ENCODE results near the gene SOX18. TPM values are rescaled to one million over a fixed set of nuclear protein-coding genes. Genes with fewer than 3 reads are reported as not detected.

Gene SOX18
- total RNA-seq, 1 donor from 2014 or later = 48.3 TPM

- DNase-seq (no peak), ATAC-seq (no peak)
- no peaks in the 10 kb centered on the region for H3K9me3 ChIP-seq
- H3K27ac ChIP-seq = no peak overlapping the region
- H3K27me3 ChIP-seq (ENCODE audit: low read depth) = no peaks in the 10 kb centered on the region
- TF ChIP-seq CTCF (IDR thresholded peaks at IDR 0.05) = no peak
- H3K4me1 ChIP-seq = no peaks in the 10 kb centered on the region
- intact Hi-C loops (cut with DNase I) = no loop called here
- peaks cover 81% of the 10 kb centered on the region for H3K36me3 ChIP-seq
- H3K4me3 ChIP-seq = no peak overlapping the region
Measured at GRCh38 chr20:64011366-64011779, 38.1 kb downstream of the SOX18 start.

GRCh38 chr20:64010711-64011237 is 38.7 kb downstream of the SOX18 start:
- no peak for ATAC-seq
- Histone ChIP-seq H3K9me3 (no peaks in the 10 kb centered on the region), H3K4me1 (no peaks in the 10 kb centered on the region), H3K27me3 (ENCODE audit: low read depth) (no peaks in the 10 kb centered on the region), H3K36me3 (peaks cover 81% of the 10 kb centered on the region), H3K4me3 (no peak overlapping the region), H3K27ac (no peak overlapping the region)
- intact Hi-C loops (cut with DNase I) = no loop called here
- no peak for DNase-seq
- no peak for TF ChIP-seq CTCF (IDR thresholded peaks at IDR 0.05)

- no peak overlapping the region for H3K27ac ChIP-seq
- H3K36me3 ChIP-seq = peaks cover 81% of the 10 kb centered on the region
- ATAC-seq (no peak), DNase-seq (no peak)
- intact Hi-C loops (cut with DNase I) = no loop called here
- H3K4me1 ChIP-seq = no peaks in the 10 kb centered on the region
- TF ChIP-seq CTCF (IDR thresholded peaks at IDR 0.05) = no peak
- H3K27me3 ChIP-seq (ENCODE audit: low read depth) = no peaks in the 10 kb centered on the region
- no peak overlapping the region for H3K4me3 ChIP-seq
- no peaks in the 10 kb centered on the region for H3K9me3 ChIP-seq
Measured at GRCh38 chr20:64009811-64010387, 39.5 kb downstream of the SOX18 start.

- intact Hi-C loops (cut with DNase I) = no loop called here
- H3K4me3 ChIP-seq = no peak overlapping the region
- no peak overlapping the region for H3K27ac ChIP-seq
- ATAC-seq (no peak), DNase-seq (no peak)
- no peaks in the 10 kb centered on the region for H3K27me3 ChIP-seq (ENCODE audit: low read depth)
- H3K9me3 ChIP-seq = no peaks in the 10 kb centered on the region
- peaks cover 9% of the 10 kb centered on the region for H3K4me1 ChIP-seq
- peaks cover 88% of the 10 kb centered on the region for H3K36me3 ChIP-seq
- no peak for TF ChIP-seq CTCF (IDR thresholded peaks at IDR 0.05)
Measured at GRCh38 chr20:64006902-64007301, 42.5 kb downstream of the SOX18 start.

GRCh38 chr20:64006490-64006889 is 42.9 kb downstream of the SOX18 start:
- Histone ChIP-seq H3K4me3 (no peak overlapping the region), H3K4me1 (peaks cover 9% of the 10 kb centered on the region), H3K27me3 (ENCODE audit: low read depth) (no peaks in the 10 kb centered on the region), H3K27ac (no peak overlapping the region), H3K9me3 (no peaks in the 10 kb centered on the region), H3K36me3 (peaks cover 90% of the 10 kb centered on the region)
- TF ChIP-seq CTCF (IDR thresholded peaks at IDR 0.05) = no peak
- ATAC-seq = no peak
- intact Hi-C loops (cut with DNase I) = no loop called here
- DNase-seq = no peak

Measured in lower lobe of right lung (tissue), 2 donors.